Measurements from ENCODE around the gene PHKA2. TPM values are rescaled to one million over a fixed set of nuclear protein-coding genes. Genes with fewer than 3 reads are reported as not detected.
A peak's percentile ranks its signal among the peaks of the same experiment; 100 is the strongest.

PHKA2 gene
- total RNA-seq, 4 donors from 2014 or later, result 17.4 to 30.0 (median 20.2) TPM

- WGBS, 2 donors, result 88 to 91% methylated on average over 1 of the region's 1 CpG
- H3K27ac ChIP-seq, result no peak overlapping the region
- TF ChIP-seq POLR2A (IDR thresholded peaks at IDR 0.05) (no peak), CTCF (IDR thresholded peaks at IDR 0.05) (no peak)
- H3K36me3 ChIP-seq, result no peaks in the 10 kb centered on the region
- H3K27me3 ChIP-seq, result no peaks in the 10 kb centered on the region
- intact Hi-C loops (cut with DNase I), result no loop called here
- no peak overlapping the region for H3K4me3 ChIP-seq (replicated peaks in 1 of 3)
- H3K9me3 ChIP-seq, result no peaks in the 10 kb centered on the region
- peaks cover 4 to 5% of the 10 kb centered on the region in 2 donors for H3K4me1 ChIP-seq
- DNase-seq, result no peak
Measured at GRCh38 chrX:18998653-18999052, 14.7 kb upstream of the PHKA2 start.

DNA sequence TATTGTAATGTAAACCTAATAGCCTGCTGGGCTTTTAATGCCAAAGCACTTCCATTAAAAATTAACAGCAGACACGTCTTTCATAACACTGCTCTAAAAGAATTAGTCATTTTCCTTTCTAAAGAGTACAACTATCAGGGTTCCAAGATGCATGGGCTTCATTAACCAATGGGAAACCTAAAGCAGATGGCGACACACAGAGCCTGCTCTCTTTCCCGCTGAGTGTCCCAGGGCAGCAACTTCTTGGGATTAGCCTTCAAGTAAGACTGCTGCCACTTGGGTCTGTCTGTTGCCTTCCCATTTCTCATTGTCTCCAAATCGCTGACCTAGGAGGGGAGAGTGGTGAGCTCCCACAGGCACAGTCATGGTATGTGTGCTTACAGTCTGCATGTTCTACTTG, 14.0 kb upstream of the PHKA2 start:
- H3K27me3 ChIP-seq, result no peaks in the 10 kb centered on the region
- intact Hi-C loops (cut with DNase I), result no loop called here
- no peak overlapping the region for H3K27ac ChIP-seq
- no peak for DNase-seq
- peaks cover 4 to 5% of the 10 kb centered on the region in 2 donors for H3K4me1 ChIP-seq
- H3K36me3 ChIP-seq, result no peaks in the 10 kb centered on the region
- 71 to 79% methylated on average over 4 of the region's 4 CpGs for WGBS, 2 donors
- H3K4me3 ChIP-seq (replicated peaks in 1 of 3), result no peak overlapping the region
- H3K9me3 ChIP-seq, result no peaks in the 10 kb centered on the region
- TF ChIP-seq POLR2A (IDR thresholded peaks at IDR 0.05) (no peak), CTCF (IDR thresholded peaks at IDR 0.05) (no peak)

- H3K36me3 ChIP-seq, result no peaks in the 10 kb centered on the region
Measured at GRCh38 chrX:18996536-18996935, 12.6 kb upstream of the PHKA2 start.

DNA sequence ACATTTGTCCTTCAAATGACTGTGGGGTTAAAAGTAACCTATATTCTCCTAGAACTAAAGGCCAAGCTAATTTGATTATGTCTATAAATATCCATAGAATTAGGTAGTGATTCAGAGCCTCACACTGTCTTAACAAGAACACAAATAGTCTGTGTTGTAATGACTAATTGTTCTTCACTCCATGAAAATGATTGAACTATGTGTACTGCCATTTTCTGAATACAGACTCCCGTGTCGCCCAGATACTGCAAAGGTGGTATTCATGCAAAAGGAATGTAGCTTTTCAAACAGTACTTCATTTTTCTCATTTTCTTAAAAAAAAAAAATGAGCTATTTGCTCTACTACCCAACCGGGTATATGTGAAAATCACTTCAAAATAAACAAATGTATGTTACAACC, 11.3 kb upstream of the PHKA2 start:
- H3K27me3 ChIP-seq, result no peaks in the 10 kb centered on the region
- H3K4me1 ChIP-seq, result peaks cover 4 to 5% of the 10 kb centered on the region in 2 donors
- no peaks in the 10 kb centered on the region for H3K9me3 ChIP-seq
- intact Hi-C loops (cut with DNase I), result no loop called here
- H3K4me3 ChIP-seq (replicated peaks in 1 of 3), result no peak overlapping the region
- 63 to 66% methylated on average over 3 of the region's 3 CpGs for WGBS, 2 donors
- H3K36me3 ChIP-seq, result no peaks in the 10 kb centered on the region
- H3K27ac ChIP-seq, result no peak overlapping the region
- TF ChIP-seq POLR2A (IDR thresholded peaks at IDR 0.05), result no peak
- no peak for DNase-seq

More at GRCh38 chrX:18996536-18996935, 12.6 kb upstream of the PHKA2 start:
- no peak overlapping the region for H3K27ac ChIP-seq
- H3K4me3 ChIP-seq (replicated peaks in 1 of 3), result no peak overlapping the region
- no peak for TF ChIP-seq POLR2A (IDR thresholded peaks at IDR 0.05)
- TF ChIP-seq CTCF (IDR thresholded peaks at IDR 0.05), result no peak
- intact Hi-C loops (cut with DNase I), result no loop called here
- peak; percentile 48 to 54 for DNase-seq
- H3K4me1 ChIP-seq, result peaks cover 4 to 5% of the 10 kb centered on the region in 2 donors
- no peaks in the 10 kb centered on the region for H3K27me3 ChIP-seq
- no peaks in the 10 kb centered on the region for H3K9me3 ChIP-seq

- intact Hi-C loops (cut with DNase I), result no loop called here
- Histone ChIP-seq H3K4me1 (peaks cover 4 to 5% of the 10 kb centered on the region in 2 donors), H3K9me3 (no peaks in the 10 kb centered on the region), H3K36me3 (no peaks in the 10 kb centered on the region), H3K27ac (no peak overlapping the region), H3K27me3 (no peaks in the 10 kb centered on the region), H3K4me3 (replicated peaks in 1 of 3) (no peak overlapping the region)
- TF ChIP-seq POLR2A (IDR thresholded peaks at IDR 0.05) (no peak), CTCF (IDR thresholded peaks at IDR 0.05) (no peak)
- DNase-seq, result no peak
- WGBS, 2 donors, result 68 to 71% methylated on average over 3 of the region's 3 CpGs
Measured at GRCh38 chrX:18994713-18995112, 10.8 kb upstream of the PHKA2 start.

GRCh38 chrX:18992829-18993228, 8.9 kb upstream of the PHKA2 start:
- H3K36me3 ChIP-seq, result no peaks in the 10 kb centered on the region
- H3K4me3 ChIP-seq (replicated peaks in 1 of 3), result no peak overlapping the region
- no peaks in the 10 kb centered on the region for H3K27me3 ChIP-seq
- H3K9me3 ChIP-seq, result no peaks in the 10 kb centered on the region
- 96 to 98% methylated on average over 6 to 7 of the region's 7 CpGs for whole genome bisulfite sequencing, 2 donors
- DNase-seq, result no peak
- TF ChIP-seq CTCF (IDR thresholded peaks at IDR 0.05), result no peak
- no peak for TF ChIP-seq POLR2A (IDR thresholded peaks at IDR 0.05)
- intact Hi-C loops (cut with DNase I), result no loop called here
- H3K27ac ChIP-seq, result no peak overlapping the region
- peaks cover 4 to 5% of the 10 kb centered on the region in 2 donors for H3K4me1 ChIP-seq
